ENCODE measurements around the gene ASB15.

ASB15 gene

DNA sequence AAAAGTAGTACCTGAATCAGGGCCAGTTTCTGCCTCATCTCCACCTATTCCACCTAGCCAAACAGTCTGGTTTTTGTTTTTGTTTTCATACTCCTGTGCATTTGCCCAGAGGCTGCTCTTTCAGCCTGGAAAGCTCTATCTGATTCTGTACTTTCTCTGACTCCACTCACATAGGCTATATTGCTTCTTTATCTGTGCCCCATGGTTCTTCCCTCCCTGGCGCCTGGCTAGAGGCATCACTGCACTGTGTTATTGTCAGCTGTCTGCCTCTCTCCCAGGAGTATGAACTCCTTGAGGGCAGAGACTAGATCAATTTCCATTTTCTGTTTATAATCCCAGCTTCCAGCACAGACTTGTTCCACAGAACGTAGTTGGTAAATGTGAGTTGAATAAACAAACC lies 49.0 kb downstream of the ASB15 start:
- H3K4me3 ChIP-seq (replicated peaks; ENCODE audit: low read depth, low read length), result no peak overlapping the region
- no peak for DNase-seq (ENCODE audit: low read depth)
- TF ChIP-seq, protein P1, sequence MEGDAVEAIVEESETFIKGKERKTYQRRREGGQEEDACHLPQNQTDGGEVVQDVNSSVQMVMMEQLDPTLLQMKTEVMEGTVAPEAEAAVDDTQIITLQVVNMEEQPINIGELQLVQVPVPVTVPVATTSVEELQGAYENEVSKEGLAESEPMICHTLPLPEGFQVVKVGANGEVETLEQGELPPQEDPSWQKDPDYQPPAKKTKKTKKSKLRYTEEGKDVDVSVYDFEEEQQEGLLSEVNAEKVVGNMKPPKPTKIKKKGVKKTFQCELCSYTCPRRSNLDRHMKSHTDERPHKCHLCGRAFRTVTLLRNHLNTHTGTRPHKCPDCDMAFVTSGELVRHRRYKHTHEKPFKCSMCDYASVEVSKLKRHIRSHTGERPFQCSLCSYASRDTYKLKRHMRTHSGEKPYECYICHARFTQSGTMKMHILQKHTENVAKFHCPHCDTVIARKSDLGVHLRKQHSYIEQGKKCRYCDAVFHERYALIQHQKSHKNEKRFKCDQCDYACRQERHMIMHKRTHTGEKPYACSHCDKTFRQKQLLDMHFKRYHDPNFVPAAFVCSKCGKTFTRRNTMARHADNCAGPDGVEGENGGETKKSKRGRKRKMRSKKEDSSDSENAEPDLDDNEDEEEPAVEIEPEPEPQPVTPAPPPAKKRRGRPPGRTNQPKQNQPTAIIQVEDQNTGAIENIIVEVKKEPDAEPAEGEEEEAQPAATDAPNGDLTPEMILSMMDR (IDR thresholded peaks at IDR 0.05; ENCODE audit: low read length, missing control alignments), result no peak

DNA sequence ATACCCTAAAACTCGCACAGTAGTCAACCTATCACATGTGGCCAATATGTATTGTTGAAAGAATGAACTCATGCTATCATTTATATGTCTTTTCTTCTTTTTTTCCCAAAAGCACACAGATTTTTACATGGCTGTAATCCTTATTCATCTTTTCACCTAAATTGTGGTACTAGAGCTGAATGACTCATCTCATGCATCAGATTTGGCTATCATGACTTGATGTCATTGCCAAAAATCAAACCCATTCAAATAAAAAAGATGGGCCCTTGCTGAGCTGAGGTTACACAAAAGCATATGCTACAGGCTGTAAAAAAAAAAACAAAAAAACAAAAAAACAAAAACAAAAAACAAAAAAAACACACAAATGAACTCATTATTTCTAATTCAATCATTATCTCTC lies 50.8 kb downstream of the ASB15 start:
- DNase-seq (ENCODE audit: low read depth), result no peak
- no peak overlapping the region for H3K4me3 ChIP-seq (replicated peaks; ENCODE audit: low read depth, low read length)
- TF ChIP-seq, protein P1 (IDR thresholded peaks at IDR 0.05; ENCODE audit: low read length, missing control alignments), result no peak

DNA sequence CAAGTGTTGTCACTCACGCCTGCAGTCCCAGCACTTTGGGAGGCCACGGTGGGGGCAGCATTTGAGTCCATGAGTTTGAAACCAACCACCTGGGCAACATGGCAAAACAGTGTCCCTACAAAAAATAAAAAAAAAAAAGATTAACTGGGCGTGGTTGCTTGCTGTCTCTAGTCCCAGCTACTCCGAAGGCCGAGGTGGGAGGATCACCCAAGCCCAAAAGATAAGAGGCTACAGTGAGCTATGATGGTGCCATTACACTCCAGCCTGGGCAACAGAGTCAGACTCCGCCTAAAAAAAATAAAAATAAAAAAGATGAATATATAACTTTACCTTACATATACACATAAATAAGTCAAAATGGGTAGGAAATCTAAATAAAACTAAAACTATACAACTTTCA lies 51.5 kb downstream of the ASB15 start:
- no peak for DNase-seq (ENCODE audit: low read depth)
- TF ChIP-seq, protein P1 (IDR thresholded peaks at IDR 0.05; ENCODE audit: low read length, missing control alignments), result no peak
- no peak overlapping the region for H3K4me3 ChIP-seq (replicated peaks; ENCODE audit: low read depth, low read length)

DNA sequence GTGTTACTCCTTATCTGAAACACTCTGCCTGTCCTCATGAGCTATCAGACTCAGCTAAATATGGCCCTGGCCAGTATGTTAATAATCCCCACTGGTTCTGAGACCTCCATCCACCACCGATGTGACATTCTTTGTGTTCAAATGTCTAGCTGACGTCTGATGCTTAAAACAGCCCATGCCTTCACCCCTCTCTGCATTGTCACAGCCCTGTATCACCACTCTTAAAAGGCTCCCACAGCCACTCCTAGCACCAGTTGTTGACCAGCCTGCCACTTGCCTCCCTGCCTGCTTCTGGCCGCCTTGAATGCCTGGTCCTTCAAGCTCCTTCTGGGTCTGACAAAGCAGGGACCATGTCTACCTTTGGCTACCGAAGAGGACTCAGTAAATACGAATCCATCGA lies 54.0 kb downstream of the ASB15 start, which contains the start of gene LMOD2:
TSS of gene LMOD2 (plus strand) at position 253 of the 400 bp plus-strand sequence. CDS start at position 351, 98 bp downstream.
- no peak for DNase-seq (ENCODE audit: low read depth)
- TF ChIP-seq, protein P1 (IDR thresholded peaks at IDR 0.05; ENCODE audit: low read length, missing control alignments), result no peak
- no peak within 1 kb of the TSS for H3K4me3 ChIP-seq (replicated peaks; ENCODE audit: low read depth, low read length)

DNA sequence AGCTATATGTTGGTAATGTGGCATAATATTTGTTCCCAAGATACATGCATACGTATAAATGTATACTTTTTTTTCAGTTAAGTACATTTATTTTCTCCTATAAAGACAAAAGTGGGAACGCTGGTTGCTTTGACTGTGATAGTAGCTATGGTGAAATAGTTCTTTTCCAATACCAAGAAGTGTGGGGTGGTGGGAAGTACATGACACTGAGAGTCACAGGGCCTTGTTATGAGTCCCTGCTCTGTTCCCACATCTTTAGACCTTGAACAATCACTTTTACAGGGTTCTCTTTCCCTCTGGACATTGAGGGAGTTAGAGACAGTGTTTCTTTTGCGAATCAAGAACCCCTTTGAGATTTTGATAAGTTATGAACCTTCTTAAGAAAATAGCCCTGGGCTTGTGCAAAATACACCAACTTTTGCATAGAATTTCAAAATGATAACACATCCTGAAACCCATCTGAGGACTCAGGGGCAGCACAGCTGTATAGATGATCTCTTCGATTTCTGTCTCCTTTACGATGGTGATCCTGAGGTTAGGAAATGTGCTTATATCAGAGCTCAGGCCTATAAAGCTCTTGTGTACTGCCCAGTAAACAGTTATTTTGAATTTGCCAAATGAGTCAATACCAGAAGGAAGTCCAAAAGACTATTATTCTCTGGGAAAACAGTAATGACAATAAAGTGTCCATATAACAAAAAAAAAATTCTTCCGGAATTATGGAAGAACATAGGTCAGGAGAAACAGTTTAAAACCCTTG lies 55.1 kb downstream of the ASB15 start:
- no peak for DNase-seq (ENCODE audit: low read depth)
- no peak overlapping the region for H3K4me3 ChIP-seq (replicated peaks; ENCODE audit: low read depth, low read length)
- TF ChIP-seq, protein P1 (IDR thresholded peaks at IDR 0.05; ENCODE audit: low read length, missing control alignments), result no peak

DNA sequence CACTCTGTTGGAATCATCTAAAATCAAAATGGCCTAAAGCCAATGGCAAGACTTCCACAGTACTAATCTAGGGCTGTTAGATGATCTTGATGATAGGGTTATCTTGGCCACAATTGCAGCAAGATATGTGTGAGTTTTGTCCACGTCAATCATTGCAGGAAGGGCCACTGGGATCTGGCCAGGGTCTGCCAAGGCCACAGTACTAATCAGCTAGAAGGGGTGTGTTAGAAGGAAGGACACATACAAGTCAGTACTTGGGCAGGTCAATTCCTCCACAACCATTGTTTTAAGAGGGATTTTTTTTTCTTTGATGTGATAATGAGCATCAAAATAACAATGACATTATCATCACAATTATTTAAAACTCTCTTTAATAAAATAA lies 55.7 kb downstream of the ASB15 start:
- no peak for DNase-seq (ENCODE audit: low read depth)
- no peak overlapping the region for H3K4me3 ChIP-seq (replicated peaks; ENCODE audit: low read depth, low read length)
- TF ChIP-seq, protein P1 (IDR thresholded peaks at IDR 0.05; ENCODE audit: low read length, missing control alignments), result no peak

DNA sequence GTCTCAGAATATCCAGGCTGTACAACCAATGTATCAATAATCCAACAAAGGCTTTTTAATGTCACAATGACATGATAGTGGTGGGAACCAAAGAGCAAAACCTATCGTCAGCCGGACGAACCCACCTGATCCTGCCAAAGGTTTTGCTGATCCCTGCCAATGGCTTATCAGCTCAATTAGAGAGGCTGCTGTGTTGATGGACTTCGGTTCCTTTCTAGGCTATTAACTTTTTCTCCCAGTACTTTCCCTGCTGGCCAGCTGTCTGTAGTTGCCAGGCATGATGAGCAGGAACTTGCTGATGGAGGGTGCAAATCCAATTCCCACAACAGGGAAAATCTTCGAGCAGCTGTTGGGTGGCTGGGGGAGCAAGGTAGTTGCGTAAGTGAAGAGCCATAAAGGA lies 56.4 kb downstream of the ASB15 start:
- TF ChIP-seq, protein P1 (IDR thresholded peaks at IDR 0.05; ENCODE audit: low read length, missing control alignments), result no peak
- H3K4me3 ChIP-seq (replicated peaks; ENCODE audit: low read depth, low read length), result no peak overlapping the region
- no peak for DNase-seq (ENCODE audit: low read depth)

All from fibroblast of pulmonary artery (primary cell).